Measurements from ENCODE around the gene NEO1. TPM values are rescaled to one million over a fixed set of nuclear protein-coding genes. Genes with fewer than 3 reads are reported as not detected.

Gene NEO1
- total and polyA plus RNA-seq, 9 of the 15 experiments (the other 6 are each of a cell fraction or from before 2014, with no cell fraction given) = 0.08 to 1.7 (median 0.48) TPM

DNA sequence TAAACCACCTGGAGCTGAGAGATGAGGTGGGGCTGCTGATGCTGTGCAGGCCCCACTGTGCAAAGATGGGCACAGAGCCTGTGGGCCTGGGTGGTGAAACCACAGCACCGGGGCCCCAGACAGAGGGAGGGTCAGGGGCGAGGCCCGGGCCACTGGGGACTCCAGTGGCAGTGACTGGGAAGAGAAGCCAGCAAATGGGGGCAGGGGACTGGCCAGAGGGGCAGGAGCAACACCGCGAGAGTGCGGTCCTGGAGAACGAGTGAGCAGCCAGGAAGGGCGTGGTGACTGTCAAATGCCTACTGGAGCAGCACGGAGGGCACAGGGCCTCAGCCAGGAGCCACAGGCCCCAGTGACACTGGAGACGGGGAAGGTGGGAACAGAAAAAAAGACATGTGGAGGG is 276.7 kb downstream of the NEO1 start (continued):
- TF ChIP-seq SRSF1 (IDR thresholded peaks at IDR 0.05; ENCODE audit: low read depth, low read length) = no peak
- TF ChIP-seq CBX2 (IDR thresholded peaks at IDR 0.05; ENCODE audit: insufficient read depth, low read length, poor library complexity, severe bottlenecking) = no peak
- no peak for TF ChIP-seq SRF (CRISPR knock-in tag; IDR thresholded peaks at IDR 0.05)
- no peak for TF ChIP-seq CCNT2 (IDR thresholded peaks at IDR 0.05; ENCODE audit: borderline replicate concordance, extremely low read depth, insufficient read length, low read depth, low read length)
- TF ChIP-seq, protein P1, sequence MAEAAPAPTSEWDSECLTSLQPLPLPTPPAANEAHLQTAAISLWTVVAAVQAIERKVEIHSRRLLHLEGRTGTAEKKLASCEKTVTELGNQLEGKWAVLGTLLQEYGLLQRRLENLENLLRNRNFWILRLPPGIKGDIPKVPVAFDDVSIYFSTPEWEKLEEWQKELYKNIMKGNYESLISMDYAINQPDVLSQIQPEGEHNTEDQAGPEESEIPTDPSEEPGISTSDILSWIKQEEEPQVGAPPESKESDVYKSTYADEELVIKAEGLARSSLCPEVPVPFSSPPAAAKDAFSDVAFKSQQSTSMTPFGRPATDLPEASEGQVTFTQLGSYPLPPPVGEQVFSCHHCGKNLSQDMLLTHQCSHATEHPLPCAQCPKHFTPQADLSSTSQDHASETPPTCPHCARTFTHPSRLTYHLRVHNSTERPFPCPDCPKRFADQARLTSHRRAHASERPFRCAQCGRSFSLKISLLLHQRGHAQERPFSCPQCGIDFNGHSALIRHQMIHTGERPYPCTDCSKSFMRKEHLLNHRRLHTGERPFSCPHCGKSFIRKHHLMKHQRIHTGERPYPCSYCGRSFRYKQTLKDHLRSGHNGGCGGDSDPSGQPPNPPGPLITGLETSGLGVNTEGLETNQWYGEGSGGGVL (CRISPR knock-in tag; IDR thresholded peaks at IDR 0.05) = no peak
- TF ChIP-seq, protein P2, sequence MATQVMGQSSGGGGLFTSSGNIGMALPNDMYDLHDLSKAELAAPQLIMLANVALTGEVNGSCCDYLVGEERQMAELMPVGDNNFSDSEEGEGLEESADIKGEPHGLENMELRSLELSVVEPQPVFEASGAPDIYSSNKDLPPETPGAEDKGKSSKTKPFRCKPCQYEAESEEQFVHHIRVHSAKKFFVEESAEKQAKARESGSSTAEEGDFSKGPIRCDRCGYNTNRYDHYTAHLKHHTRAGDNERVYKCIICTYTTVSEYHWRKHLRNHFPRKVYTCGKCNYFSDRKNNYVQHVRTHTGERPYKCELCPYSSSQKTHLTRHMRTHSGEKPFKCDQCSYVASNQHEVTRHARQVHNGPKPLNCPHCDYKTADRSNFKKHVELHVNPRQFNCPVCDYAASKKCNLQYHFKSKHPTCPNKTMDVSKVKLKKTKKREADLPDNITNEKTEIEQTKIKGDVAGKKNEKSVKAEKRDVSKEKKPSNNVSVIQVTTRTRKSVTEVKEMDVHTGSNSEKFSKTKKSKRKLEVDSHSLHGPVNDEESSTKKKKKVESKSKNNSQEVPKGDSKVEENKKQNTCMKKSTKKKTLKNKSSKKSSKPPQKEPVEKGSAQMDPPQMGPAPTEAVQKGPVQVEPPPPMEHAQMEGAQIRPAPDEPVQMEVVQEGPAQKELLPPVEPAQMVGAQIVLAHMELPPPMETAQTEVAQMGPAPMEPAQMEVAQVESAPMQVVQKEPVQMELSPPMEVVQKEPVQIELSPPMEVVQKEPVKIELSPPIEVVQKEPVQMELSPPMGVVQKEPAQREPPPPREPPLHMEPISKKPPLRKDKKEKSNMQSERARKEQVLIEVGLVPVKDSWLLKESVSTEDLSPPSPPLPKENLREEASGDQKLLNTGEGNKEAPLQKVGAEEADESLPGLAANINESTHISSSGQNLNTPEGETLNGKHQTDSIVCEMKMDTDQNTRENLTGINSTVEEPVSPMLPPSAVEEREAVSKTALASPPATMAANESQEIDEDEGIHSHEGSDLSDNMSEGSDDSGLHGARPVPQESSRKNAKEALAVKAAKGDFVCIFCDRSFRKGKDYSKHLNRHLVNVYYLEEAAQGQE (IDR thresholded peaks at IDR 0.05; ENCODE audit: borderline replicate concordance) = no peak
- TF ChIP-seq, protein P2 (CRISPR knock-in tag; IDR thresholded peaks at IDR 0.05; ENCODE audit: low read depth) = no peak
